ENCODE data around the gene ZNF695. TPM values are rescaled to one million over a fixed set of nuclear protein-coding genes. Genes with fewer than 3 reads are reported as not detected.
"Not testable (repeated sequence)": the region's sequence is repeated elsewhere in the genome, so short reads cannot be mapped to it uniquely, and the experiment has no call there.

Gene ZNF695
- total and polyA plus RNA-seq, 2 donors (not counting 3 experiments of a cell fraction or from before 2014, with no cell fraction given) = 2.0 to 5.5 TPM

DNA sequence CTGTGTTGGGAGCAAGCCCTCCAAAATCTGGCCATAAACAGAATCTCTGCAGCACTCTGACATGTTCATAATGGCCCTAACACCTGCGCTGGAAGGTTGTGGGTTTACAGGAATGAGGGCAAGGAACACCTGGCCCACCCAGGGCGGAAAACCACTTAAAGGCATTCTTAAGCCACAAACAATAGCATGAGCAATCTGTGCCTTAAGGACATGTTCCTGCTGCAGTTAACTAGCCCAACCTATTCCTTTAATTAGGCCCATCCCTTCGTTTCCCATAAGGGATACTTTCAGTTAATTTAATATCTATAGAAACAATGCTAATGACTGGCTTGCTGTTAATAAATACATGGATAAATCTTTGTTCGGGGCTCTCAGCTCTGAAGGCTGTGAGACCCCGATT, 16.8 kb upstream of the ZNF695 start:
- H3K9ac ChIP-seq (replicated peaks; ENCODE audit: extremely low read depth, insufficient read depth, low read length); BruUV-seq (replicated peaks); FAIRE-seq; H2AFZ ChIP-seq (ENCODE audit: low read depth, low read length); H3K36me3 ChIP-seq (ENCODE audit: control insufficient read depth in 2 of 2, extremely low read depth in 1 of 2, insufficient read depth in 2 of 2, low read length in 2 of 2); H3K9me3 ChIP-seq (replicated peaks; ENCODE audit: control insufficient read depth, insufficient read depth, low read length); H3K4me2 ChIP-seq (ENCODE audit: insufficient read depth, low read length); H3K27me3 ChIP-seq (ENCODE audit: control insufficient read depth in 2 of 2, insufficient read depth in 2 of 2, low read length in 2 of 2); H4K20me1 ChIP-seq (replicated peaks; ENCODE audit: control insufficient read depth, extremely low read depth, insufficient read depth, low read length); H3K9me1 ChIP-seq (replicated peaks; ENCODE audit: control insufficient read depth, extremely low read depth, insufficient read depth, low read length); DNase-seq (ENCODE audit: low read depth, low spot score); POLR2A ChIA-PET; H3K4me3 ChIP-seq (replicated peaks in 1 of 3; ENCODE audit: insufficient read depth in 1 of 3, low read depth in 1 of 3, low read length in 3 of 3); H3K27ac ChIP-seq (ENCODE audit: insufficient read depth, low read depth, low read length); H3K79me2 ChIP-seq (ENCODE audit: control insufficient read depth, insufficient read depth, low read length); H3K4me1 ChIP-seq (ENCODE audit: control insufficient read depth, extremely low read depth, insufficient read depth, low read length); dilution Hi-C loops (cut with MboI; ENCODE audit: extremely low pct_ligation_motif_present, low sequenced_read_pairs); CTCF ChIA-PET; intact Hi-C loops (cut with micrococcal nuclease): not testable (repeated sequence)

DNA sequence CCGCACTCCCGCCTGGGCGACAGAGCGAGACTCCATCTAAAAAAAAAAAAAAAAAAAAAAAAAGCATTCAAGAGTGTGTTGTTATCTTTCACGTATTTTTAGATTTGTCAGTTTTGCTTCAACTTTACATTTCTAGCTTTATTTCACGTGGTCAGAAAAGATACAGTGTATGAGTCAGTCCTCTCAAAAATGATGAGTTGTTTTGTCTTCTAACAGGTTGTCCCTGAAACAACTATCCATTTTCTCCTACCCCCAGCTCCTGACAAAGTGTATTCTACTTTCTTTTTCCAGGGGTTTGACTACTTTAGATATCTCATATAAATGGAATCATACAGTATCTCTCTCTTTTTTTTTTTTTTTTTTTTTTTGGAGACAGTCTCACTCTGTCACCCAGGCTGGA, 5.5 kb upstream of the ZNF695 start:
- CTCF ChIA-PET = interaction anchor here (0.7 kb wide), 1 partner anchor 1138 kb away, joined by 3 read pairs; no protein-coding TSS in a partner anchor
- Histone ChIP-seq H3K9me1 (replicated peaks; ENCODE audit: control insufficient read depth, extremely low read depth, insufficient read depth, low read length) (no peaks in the 10 kb centered on the region), H3K36me3 (ENCODE audit: control insufficient read depth in 2 of 2, extremely low read depth in 1 of 2, insufficient read depth in 2 of 2, low read length in 2 of 2) (no peaks in the 10 kb centered on the region), H2AFZ (ENCODE audit: low read depth, low read length) (no peak overlapping the region), H3K9ac (replicated peaks; ENCODE audit: extremely low read depth, insufficient read depth, low read length) (no peak overlapping the region), H3K4me1 (ENCODE audit: control insufficient read depth, extremely low read depth, insufficient read depth, low read length) (no peaks in the 10 kb centered on the region), H3K79me2 (ENCODE audit: control insufficient read depth, insufficient read depth, low read length) (no peaks in the 10 kb centered on the region), H4K20me1 (replicated peaks; ENCODE audit: control insufficient read depth, extremely low read depth, insufficient read depth, low read length) (no peaks in the 10 kb centered on the region), H3K27me3 (ENCODE audit: control insufficient read depth in 2 of 2, insufficient read depth in 2 of 2, low read length in 2 of 2) (no peaks in the 10 kb centered on the region), H3K4me2 (ENCODE audit: insufficient read depth, low read length) (no peak overlapping the region), H3K9me3 (replicated peaks; ENCODE audit: control insufficient read depth, insufficient read depth, low read length) (no peaks in the 10 kb centered on the region), H3K27ac (ENCODE audit: insufficient read depth, low read depth, low read length) (no peak overlapping the region), H3K4me3 (replicated peaks in 1 of 3; ENCODE audit: insufficient read depth in 1 of 3, low read depth in 1 of 3, low read length in 3 of 3) (no peak overlapping the region)
- POLR2A ChIA-PET = no interaction called here
- dilution Hi-C loops (cut with MboI; ENCODE audit: extremely low pct_ligation_motif_present, low sequenced_read_pairs) (no loop called here), intact Hi-C loops (cut with micrococcal nuclease) (no loop called here)
- FAIRE-seq (no peak), DNase-seq (ENCODE audit: low read depth, low spot score) (no peak)
- TF ChIP-seq EZH2 (IDR thresholded peaks at IDR 0.05; ENCODE audit: borderline replicate concordance, low read depth, low read length, severe bottlenecking) (no peak), MYC (IDR thresholded peaks at IDR 0.05; ENCODE audit: low read depth, low read length) (no peak), POLR2A (IDR thresholded peaks at IDR 0.05; ENCODE audit: low read depth, low read length) (no peak), JUN (IDR thresholded peaks at IDR 0.05; ENCODE audit: borderline replicate concordance, insufficient read depth, insufficient read length, low read depth) (no peak), GATA2 (IDR thresholded peaks at IDR 0.05; ENCODE audit: insufficient read depth, insufficient read length, low read depth, low read length) (no peak), FOS (IDR thresholded peaks at IDR 0.05; ENCODE audit: borderline replicate concordance, insufficient read depth, low read length) (no peak), POLR2AphosphoS5 (IDR thresholded peaks at IDR 0.05; ENCODE audit: insufficient read depth, low read depth, low read length) (no peak)
- TF ChIP-seq, protein P1, sequence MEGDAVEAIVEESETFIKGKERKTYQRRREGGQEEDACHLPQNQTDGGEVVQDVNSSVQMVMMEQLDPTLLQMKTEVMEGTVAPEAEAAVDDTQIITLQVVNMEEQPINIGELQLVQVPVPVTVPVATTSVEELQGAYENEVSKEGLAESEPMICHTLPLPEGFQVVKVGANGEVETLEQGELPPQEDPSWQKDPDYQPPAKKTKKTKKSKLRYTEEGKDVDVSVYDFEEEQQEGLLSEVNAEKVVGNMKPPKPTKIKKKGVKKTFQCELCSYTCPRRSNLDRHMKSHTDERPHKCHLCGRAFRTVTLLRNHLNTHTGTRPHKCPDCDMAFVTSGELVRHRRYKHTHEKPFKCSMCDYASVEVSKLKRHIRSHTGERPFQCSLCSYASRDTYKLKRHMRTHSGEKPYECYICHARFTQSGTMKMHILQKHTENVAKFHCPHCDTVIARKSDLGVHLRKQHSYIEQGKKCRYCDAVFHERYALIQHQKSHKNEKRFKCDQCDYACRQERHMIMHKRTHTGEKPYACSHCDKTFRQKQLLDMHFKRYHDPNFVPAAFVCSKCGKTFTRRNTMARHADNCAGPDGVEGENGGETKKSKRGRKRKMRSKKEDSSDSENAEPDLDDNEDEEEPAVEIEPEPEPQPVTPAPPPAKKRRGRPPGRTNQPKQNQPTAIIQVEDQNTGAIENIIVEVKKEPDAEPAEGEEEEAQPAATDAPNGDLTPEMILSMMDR (IDR thresholded peaks at IDR 0.05; ENCODE audit: extremely low read depth in 1 of 2, insufficient read depth in 1 of 2, low read depth in 1 of 2, low read length in 2 of 2) = no peak
- TF ChIP-seq, protein P2, sequence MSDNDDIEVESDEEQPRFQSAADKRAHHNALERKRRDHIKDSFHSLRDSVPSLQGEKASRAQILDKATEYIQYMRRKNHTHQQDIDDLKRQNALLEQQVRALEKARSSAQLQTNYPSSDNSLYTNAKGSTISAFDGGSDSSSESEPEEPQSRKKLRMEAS (IDR thresholded peaks at IDR 0.05; ENCODE audit: insufficient read depth, insufficient read length) = no peak
- no TSS peak for BruUV-seq (replicated peaks)

Data from endothelial cell of umbilical vein (primary cell).